ENCODE results near the gene ZNF789. TPM values are rescaled to one million over a fixed set of nuclear protein-coding genes. Genes with fewer than 3 reads are reported as not detected.

Gene ZNF789
- total and polyA plus RNA-seq, 2 of the 4 experiments (the other 2 are of a cell fraction): 4.8 to 8.9 TPM

- TF ChIP-seq CTCF (conservative IDR thresholded peaks at IDR 0.05; ENCODE audit: low read depth, low read length) (no peak), RFX5 (IDR thresholded peaks at IDR 0.05; ENCODE audit: low read depth, low read length) (no peak), CHD1 (IDR thresholded peaks at IDR 0.05; ENCODE audit: low read depth, low read length) (no peak), BHLHE40 (IDR thresholded peaks at IDR 0.05; ENCODE audit: low read depth, low read length) (no peak)
These were observed 47.6 kb upstream of the ZNF789 start (continued) for GRCh38 chr7:99424932-99425730.
